Lung (tissue), 12 donors: ENCODE results near the gene CNPY4. TPM values are rescaled to one million over a fixed set of nuclear protein-coding genes. Genes with fewer than 3 reads are reported as not detected.

ENCODE experiments used
- ATAC-seq: fragments of 200-7000 bp; cut with Tn5 transposase; one replicate; pipeline ENCODE4 v1.9.1; 2020; ENCODE audit warnings: moderate number of reproducible peaks; ENCODE audit not compliant: insufficient read depth, low FRiP score
- DNase-seq, 3 donors: peaks; one replicate each; pipeline ENCODE4 v3.0.0-alpha.2; 2013 to 2017
- H3K27ac ChIP-seq, 2 donors: one replicate each; pipeline ENCODE4 v1.5.1; 2013; ENCODE audit warnings: mild to moderate bottlenecking in 2 of 2, moderate library complexity in 2 of 2, control low read depth in 1 of 2, inconsistent platforms in 1 of 2, low read depth in 1 of 2, low read length in 1 of 2
- H3K27me3 ChIP-seq, 3 donors: one replicate each; pipeline ENCODE4 v1.5.1; 2013; ENCODE audit warnings: low read length in 2 of 3; ENCODE audit not compliant: control insufficient read depth in 3 of 3, insufficient read depth in 3 of 3
- H3K36me3 ChIP-seq, 4 donors: one replicate each; pipeline ENCODE4 v1.5.1; 2013; ENCODE audit warnings: low read length in 4 of 4, mild to moderate bottlenecking in 1 of 4, moderate library complexity in 1 of 4; ENCODE audit not compliant: control insufficient read depth in 4 of 4, insufficient read depth in 4 of 4
- H3K4me1 ChIP-seq, 5 donors: one replicate each; pipeline ENCODE4 v1.5.1; 2013; ENCODE audit warnings: low read length in 5 of 5, mild to moderate bottlenecking in 2 of 5, moderate library complexity in 1 of 5; ENCODE audit not compliant: control insufficient read depth in 5 of 5, insufficient read depth in 5 of 5
- H3K4me3 ChIP-seq: one replicate; pipeline ENCODE4 v1.5.1; 2013; ENCODE audit warnings: mild to moderate bottlenecking, control low read depth, moderate library complexity
- H3K9ac ChIP-seq, 2 donors: one replicate each; pipeline ENCODE4 v1.5.1; 2013; ENCODE audit warnings: low read length in 2 of 2, control low read depth in 1 of 2; ENCODE audit not compliant: insufficient read depth in 1 of 2
- H3K9me3 ChIP-seq, 4 donors: one replicate each; pipeline ENCODE4 v1.5.1; 2013; ENCODE audit warnings: low read length in 3 of 4, mild to moderate bottlenecking in 1 of 4, moderate library complexity in 1 of 4; ENCODE audit not compliant: control insufficient read depth in 4 of 4, insufficient read depth in 3 of 4
- CTCF ChIP-seq: IDR thresholded peaks from 2 replicates; pipeline ENCODE4 v1.5.1; 2012; ENCODE audit warnings: mild to moderate bottlenecking; ENCODE audit errors: control extremely low read depth, extremely low read depth
- WGBS, 2 donors: extraction: QIAGEN DNeasy Blood & Tissue Kit; methylation state at CpG; one replicate each; pipeline ENCODE4 v1.1.7; 2013; 5-methylcytosine and 5-hydroxymethylcytosine counted together
- polyA plus RNA-seq, 2 donors: library from polyadenylated mRNA; stranded (reverse); fragments of 200-250 nt; gene quantifications; one replicate each; pipeline ENCODE4 v1.2.1, GENCODE V29; 2013
- total RNA-seq, 2 donors: library from RNA; depleted of rRNA in 1 of 2; stranded (reverse); fragments of >200 nt in 1 of 2; gene quantifications; one replicate each; pipeline ENCODE4 v1.2.1, GENCODE V29; 2014 to 2021
- donor health status: control.
- donor health status: control.
- donor health status: Bipolar disorder and iron deficiency.
- donor health status: healthy.
- donor health status: DM: yes; HTN: yes; CAD: no.

CNPY4 gene
- total and polyA plus RNA-seq, 4 donors = 9.8 to 18.6 (median 11.2) TPM

- H3K27me3 ChIP-seq = no peaks in the 10 kb centered on the region
- no peak for ATAC-seq
- no peaks in the 10 kb centered on the region for H3K9me3 ChIP-seq
- peaks cover 0 to 8% (median 2%) of the 10 kb centered on the region in 5 donors for H3K4me1 ChIP-seq
- peak in 1 of 3 donors; percentile 35 for DNase-seq
- H3K36me3 ChIP-seq = peaks cover 19 to 63% (median 55%) of the 10 kb centered on the region in 4 donors
- no peak overlapping the region for H3K9ac ChIP-seq
- no peak overlapping the region for H3K4me3 ChIP-seq
- peak overlapping the region in 1 of 2 donors; percentile 23 for H3K27ac ChIP-seq
- no peak for TF ChIP-seq CTCF
- WGBS, 2 donors = 66 to 67% methylated on average over 13 of the region's 13 CpGs
These were observed 25.9 kb upstream of the CNPY4 start for GRCh38 chr7:100093498-100093897.

DNA sequence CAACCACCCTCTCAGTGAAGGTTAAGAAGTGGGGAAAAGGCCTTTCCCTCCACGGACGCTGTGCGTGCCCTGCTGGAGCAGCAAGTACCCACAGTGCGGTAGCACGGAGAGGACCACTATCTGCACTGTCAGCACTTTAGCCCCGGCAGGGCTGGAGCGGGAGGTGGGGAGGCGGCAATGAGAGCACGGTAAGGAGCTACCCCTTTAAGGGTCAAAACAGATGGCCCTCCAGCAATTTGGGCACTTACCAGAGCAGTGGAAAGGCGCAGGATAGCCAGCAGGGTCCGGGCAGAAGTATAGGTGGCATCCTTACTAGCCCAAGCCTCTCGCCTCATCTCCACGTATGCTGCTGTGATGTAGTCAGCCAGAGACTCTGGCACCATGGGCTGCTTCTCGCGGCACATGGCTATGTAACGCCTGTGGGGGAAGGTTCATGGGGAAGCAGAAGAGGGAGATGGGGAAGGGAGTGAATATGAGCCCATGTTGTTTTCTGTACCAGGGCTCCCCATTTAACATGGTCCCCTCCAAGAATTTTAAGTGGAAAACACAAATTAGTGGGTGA is 25.4 kb upstream of the CNPY4 start:
- TF ChIP-seq CTCF = no peak
- WGBS, 2 donors = 87 to 89% methylated on average over 16 of the region's 16 CpGs
- DNase-seq = no peak
- Histone ChIP-seq H3K27ac (peak overlapping the region in 1 of 2 donors; percentile 23), H3K27me3 (no peaks in the 10 kb centered on the region), H3K4me1 (peaks cover 0 to 11% (median 7%) of the 10 kb centered on the region in 5 donors), H3K9ac (no peak overlapping the region), H3K36me3 (peaks cover 24 to 65% (median 60%) of the 10 kb centered on the region in 4 donors), H3K9me3 (no peaks in the 10 kb centered on the region), H3K4me3 (no peak overlapping the region)
- no peak for ATAC-seq

DNA sequence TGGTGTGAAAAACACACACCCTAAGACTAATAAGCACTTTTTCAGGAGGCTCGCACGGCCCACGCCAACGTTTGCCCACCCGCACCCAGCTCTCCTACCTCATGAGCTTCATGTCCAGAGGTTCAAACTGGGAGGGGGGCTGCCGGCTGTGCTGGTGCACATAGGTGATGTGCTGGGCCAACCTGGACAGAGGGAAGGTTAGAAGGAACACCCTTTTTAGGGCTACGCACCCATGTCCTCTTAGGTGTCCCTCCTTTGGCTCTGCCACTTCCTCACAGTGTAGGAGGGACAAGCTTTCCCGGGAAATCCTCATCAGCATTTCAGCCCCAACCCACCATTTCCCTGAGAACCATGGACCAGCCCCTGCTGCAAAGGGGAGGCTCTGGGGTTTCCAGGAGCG is 24.1 kb upstream of the CNPY4 start:
- no peak for ATAC-seq
- no peak overlapping the region for H3K4me3 ChIP-seq
- H3K27ac ChIP-seq = no peak overlapping the region
- H3K36me3 ChIP-seq = peaks cover 23 to 74% (median 66%) of the 10 kb centered on the region in 4 donors
- H3K9me3 ChIP-seq = no peaks in the 10 kb centered on the region
- peaks cover 0 to 12% (median 11%) of the 10 kb centered on the region in 5 donors for H3K4me1 ChIP-seq
- WGBS, 2 donors = 80 to 86% methylated on average over 9 of the region's 9 CpGs
- no peaks in the 10 kb centered on the region for H3K27me3 ChIP-seq
- no peak overlapping the region for H3K9ac ChIP-seq
- DNase-seq = no peak
- TF ChIP-seq CTCF = no peak

- WGBS, 2 donors = 92 to 95% methylated on average over 17 of the region's 17 CpGs
- Histone ChIP-seq H3K9ac (no peak overlapping the region), H3K9me3 (no peaks in the 10 kb centered on the region), H3K36me3 (peaks cover 21 to 70% (median 63%) of the 10 kb centered on the region in 4 donors), H3K27me3 (no peaks in the 10 kb centered on the region), H3K4me3 (no peak overlapping the region), H3K27ac (no peak overlapping the region), H3K4me1 (peaks cover 0 to 12% (median 11%) of the 10 kb centered on the region in 5 donors)
- DNase-seq (no peak), ATAC-seq (no peak)
- TF ChIP-seq CTCF = no peak
These were observed 23.7 kb upstream of the CNPY4 start for GRCh38 chr7:100095704-100096103.
